ENCODE results near the gene MMP15.

DNA sequence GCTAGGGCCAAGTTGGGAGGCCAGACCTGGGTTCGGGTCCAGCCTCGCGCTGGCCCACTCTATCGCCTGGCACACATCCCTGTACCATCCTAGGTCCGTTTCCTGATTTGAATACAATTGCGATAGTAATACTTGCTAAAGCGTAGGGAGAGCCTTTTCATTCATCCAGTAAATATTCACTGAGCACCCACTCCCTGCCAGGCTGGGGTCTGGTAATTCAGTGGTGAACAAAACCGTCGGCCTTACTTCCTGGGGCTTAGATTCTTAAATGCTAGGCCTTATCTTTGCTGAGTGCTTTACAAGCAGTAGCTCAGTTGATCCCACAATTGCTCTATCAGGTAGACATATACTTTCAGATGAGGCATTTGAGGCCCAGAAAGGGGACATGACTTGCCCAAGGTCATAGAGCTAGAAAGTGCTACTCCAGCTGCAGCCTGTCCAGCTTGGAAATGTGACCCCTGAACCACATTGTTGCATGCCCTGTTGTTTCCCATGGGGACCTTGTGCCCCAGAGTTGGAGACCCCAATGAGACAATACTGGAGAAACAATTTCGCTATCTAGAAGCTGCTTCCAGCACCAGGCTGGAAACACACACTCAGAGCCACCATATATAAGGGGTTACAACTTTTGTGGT lies 23.7 kb upstream of the MMP15 start:
- TF ChIP-seq CTCF (IDR thresholded peaks at IDR 0.05) (no peak), POLR2A (IDR thresholded peaks at IDR 0.05) (no peak)

Measured in lower leg skin (tissue), 3 donors.